Nephron (organoid): ENCODE data around the gene TMEM72.

Experiments used
- H3K27ac Mint-ChIP-seq, 3 experiments: 2 replicates each; pipeline ENCODE4 v1.8.0; 2020; ENCODE audit warnings: mixed read lengths in 3 of 3, mild to moderate bottlenecking in 2 of 3, moderate library complexity in 1 of 3
- H3K27me3 Mint-ChIP-seq: 2 replicates; pipeline ENCODE4 v1.8.0; 2021; ENCODE audit warnings: low read depth, mild to moderate bottlenecking, moderate library complexity, mixed read lengths
- H3K36me3 Mint-ChIP-seq: 2 replicates; pipeline ENCODE4 v1.8.0; 2020; ENCODE audit warnings: low read depth, mixed read lengths
- H3K4me1 Mint-ChIP-seq: 2 replicates; pipeline ENCODE4 v1.8.0; 2020; ENCODE audit warnings: mixed read lengths
- H3K4me3 Mint-ChIP-seq, 3 experiments: 2 replicates each; pipeline ENCODE4 v1.8.0; 2020; ENCODE audit warnings: mild to moderate bottlenecking in 3 of 3, mixed read lengths in 3 of 3, moderate library complexity in 2 of 3
- H3K9me3 Mint-ChIP-seq: 2 replicates; pipeline ENCODE4 v1.8.0; 2020; ENCODE audit warnings: mixed read lengths
- TF ChIP-seq, protein P1 (sequence below), 3 experiments: fragments of 200-600 bp; sonication (generic); IDR thresholded peaks; one replicate each; pipeline ENCODE4 v1.5.0; 2021; ENCODE audit warnings: antibody characterized with exemption in 3 of 3; ENCODE audit not compliant: unreplicated experiment in 3 of 3

Gene TMEM72

DNA sequence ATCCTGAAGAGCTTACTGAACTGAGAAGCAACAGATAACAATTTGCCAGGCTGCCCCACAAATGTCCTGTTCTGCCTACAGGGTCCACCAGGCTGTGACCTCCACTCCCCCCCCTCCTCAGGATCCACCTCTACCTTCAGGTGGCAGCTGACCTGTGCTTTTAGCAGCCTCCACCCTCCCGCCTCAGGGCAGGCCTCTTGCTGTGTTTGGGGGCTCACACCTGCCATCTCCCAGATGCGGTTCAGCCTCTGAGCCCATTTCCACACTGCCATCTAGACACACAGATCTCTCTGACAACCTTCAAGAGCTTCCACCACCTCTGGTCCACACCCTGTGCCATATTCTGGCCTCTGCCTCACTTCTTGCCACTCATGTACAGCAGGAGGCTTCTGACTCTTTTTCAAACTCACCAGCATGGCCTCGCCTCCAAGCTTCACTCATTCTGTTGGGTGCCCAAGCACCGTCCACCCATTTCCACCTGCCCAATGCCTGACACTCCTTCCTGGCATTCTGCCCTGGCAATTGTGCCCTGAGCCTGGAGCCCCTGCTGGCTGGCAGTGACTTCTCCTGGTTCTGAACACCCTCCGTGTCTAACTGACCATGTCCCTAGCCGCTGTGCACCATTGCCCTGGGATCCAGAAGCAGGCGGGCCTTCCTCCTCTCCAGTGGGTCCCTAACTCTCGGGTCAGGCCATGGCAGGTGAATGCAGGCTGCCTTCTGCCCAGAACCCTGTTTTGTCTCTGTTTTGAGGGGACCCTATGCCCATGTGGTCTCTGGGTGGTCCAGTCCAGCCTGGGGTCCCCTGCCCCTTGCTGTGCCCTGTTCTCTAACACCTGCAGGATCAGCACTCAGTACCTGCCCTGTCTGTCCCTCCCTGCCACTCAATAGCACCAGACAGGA is 18.5 kb downstream of the TMEM72 start:
- peaks cover 6% of the 10 kb centered on the region for H3K27me3 Mint-ChIP-seq

DNA sequence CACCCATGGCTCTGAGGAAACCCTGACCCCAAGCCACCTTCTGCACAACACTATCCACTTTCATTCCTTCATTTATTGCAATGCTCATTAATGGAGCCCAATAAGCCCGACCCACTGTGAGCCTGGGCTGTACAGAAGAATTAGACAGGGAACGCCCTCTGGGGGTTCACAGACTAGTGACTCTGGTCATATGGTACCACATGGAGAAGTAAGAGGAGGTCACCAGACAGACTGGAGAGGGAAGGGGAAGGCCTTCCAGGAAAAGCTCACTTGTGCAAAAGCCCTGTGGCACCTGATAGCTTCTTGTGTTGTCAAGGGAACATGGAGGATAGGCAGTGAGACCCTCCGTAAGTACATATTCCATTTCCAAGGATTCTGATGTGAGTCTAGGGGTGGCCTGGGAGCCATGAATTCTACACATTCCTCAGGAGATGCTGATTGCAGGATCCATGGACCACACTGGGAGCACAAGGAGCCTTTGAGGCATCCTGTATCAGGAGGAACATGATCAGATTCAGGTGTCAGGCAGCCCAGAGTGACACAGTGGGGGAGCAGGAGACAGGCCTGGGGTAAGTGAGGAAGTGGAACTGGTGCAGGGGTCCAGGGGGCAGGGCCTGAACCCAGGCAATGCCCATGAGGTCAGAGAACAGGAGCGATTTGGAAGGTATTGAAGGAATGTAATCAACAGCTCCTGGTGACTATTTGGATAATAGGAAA is 19.9 kb downstream of the TMEM72 start:
- peaks cover 21% of the 10 kb centered on the region for H3K4me1 Mint-ChIP-seq
- peaks cover 6% of the 10 kb centered on the region for H3K27me3 Mint-ChIP-seq
- TF ChIP-seq, protein P1, sequence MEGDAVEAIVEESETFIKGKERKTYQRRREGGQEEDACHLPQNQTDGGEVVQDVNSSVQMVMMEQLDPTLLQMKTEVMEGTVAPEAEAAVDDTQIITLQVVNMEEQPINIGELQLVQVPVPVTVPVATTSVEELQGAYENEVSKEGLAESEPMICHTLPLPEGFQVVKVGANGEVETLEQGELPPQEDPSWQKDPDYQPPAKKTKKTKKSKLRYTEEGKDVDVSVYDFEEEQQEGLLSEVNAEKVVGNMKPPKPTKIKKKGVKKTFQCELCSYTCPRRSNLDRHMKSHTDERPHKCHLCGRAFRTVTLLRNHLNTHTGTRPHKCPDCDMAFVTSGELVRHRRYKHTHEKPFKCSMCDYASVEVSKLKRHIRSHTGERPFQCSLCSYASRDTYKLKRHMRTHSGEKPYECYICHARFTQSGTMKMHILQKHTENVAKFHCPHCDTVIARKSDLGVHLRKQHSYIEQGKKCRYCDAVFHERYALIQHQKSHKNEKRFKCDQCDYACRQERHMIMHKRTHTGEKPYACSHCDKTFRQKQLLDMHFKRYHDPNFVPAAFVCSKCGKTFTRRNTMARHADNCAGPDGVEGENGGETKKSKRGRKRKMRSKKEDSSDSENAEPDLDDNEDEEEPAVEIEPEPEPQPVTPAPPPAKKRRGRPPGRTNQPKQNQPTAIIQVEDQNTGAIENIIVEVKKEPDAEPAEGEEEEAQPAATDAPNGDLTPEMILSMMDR (IDR thresholded peaks at IDR 0.05; ENCODE audit: unreplicated experiment in 3 of 3): no peak
- H3K9me3 Mint-ChIP-seq: no peaks in the 10 kb centered on the region
- peaks cover 4% of the 10 kb centered on the region for H3K36me3 Mint-ChIP-seq
- H3K4me3 Mint-ChIP-seq: no peak overlapping the region
- H3K27ac Mint-ChIP-seq: no peak overlapping the region

More for the DNA sequence above, 18.5 kb downstream of the TMEM72 start:
- Mint-ChIP-seq H3K4me3 (no peak overlapping the region), H3K4me1 (peaks cover 9% of the 10 kb centered on the region), H3K9me3 (no peaks in the 10 kb centered on the region), H3K36me3 (peaks cover 4% of the 10 kb centered on the region), H3K27ac (no peak overlapping the region)
- TF ChIP-seq, protein P1 (IDR thresholded peaks at IDR 0.05; ENCODE audit: unreplicated experiment in 3 of 3): no peak

DNA sequence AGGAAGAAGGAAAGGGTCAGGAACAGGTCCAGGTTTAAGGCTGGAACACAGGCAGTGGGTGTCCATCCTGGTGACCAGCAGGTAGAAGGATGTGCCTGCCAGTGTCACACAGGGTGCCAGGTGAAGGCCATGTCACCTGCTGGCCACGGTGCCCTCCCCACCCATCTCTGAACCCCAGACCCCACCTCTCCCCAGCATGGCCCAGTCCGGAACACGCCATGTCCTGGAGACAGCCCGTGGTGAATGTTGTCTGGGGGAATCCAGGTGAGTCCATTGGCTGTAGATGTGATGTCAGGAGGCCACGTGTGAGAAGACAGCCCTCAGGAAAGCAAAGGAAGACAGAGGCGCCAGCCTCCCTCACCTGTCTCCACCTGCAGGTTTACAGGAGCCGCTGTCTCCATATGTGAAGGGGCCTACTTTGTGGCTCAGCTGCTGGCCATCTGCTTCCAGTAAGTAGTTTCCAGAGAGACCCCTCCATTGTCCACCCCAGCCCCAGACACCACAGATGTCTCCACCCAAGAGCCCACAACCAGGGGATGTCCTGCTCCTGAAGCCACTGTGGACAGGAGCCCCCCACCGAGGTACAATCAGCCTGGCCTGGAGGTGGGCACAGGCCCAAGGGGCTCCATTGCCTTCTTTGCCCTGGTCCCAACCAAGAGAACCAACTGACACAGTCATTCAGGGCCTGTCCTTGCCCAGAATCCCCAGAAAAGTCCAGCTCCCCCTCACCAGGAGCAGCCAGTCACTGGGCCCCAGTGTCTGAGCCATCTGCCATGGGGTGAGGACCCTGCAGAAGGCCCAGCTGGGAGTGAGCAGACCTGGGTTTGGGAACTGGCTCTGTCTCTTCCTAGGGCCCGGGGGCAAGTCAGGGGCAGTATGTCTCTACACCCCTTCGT is 20.7 kb downstream of the TMEM72 start:
- H3K9me3 Mint-ChIP-seq: no peaks in the 10 kb centered on the region
- H3K4me1 Mint-ChIP-seq: peaks cover 21% of the 10 kb centered on the region
- H3K27ac Mint-ChIP-seq: no peak overlapping the region
- peaks cover 6% of the 10 kb centered on the region for H3K27me3 Mint-ChIP-seq
- H3K36me3 Mint-ChIP-seq: peaks cover 8% of the 10 kb centered on the region
- TF ChIP-seq, protein P1 (IDR thresholded peaks at IDR 0.05; ENCODE audit: unreplicated experiment in 3 of 3): no peak
- H3K4me3 Mint-ChIP-seq: no peak overlapping the region

DNA sequence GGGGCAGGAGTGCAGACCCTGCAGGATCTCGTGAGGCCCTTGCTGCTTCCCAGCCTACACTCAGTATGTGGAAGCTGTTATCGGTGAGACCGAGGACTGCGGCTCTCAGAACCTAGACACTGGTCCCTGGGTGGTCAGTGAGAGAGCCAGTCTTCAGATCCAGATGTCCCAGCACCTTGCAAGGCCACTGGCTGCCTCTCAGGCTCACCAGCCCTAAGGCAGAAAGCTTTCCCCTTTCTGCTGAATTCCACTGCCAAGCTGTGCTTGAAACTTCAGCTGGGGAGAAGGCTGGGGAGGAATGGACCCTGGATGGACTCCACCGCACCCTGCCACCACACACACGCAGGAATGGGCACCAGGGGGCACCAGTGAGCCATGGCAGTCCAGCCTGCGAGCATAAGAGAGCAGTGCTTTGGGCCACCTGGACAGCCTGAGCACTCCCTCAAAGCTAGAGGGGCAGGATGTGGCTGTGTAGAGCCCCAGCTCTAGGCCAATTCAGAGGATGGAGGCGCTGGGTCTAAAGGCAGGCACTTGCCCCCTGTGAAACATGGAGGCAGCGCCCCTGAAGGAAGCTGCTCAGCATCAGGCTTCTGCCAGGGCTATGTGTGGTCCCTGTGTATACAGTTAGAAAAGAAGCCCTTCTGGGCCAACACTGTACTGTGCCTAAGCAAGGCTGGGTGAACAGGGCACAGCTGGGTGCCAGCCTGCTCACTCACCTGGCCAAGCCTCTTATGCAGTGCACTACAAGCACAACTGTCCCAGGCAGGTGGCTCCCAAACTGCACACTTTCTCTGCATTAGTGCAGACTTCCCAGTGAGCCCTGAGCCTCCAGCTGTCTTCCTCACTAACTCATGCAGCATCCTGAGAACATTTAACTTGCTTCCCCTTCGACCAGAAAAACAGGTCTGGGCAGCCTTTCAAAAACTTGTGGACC is 21.6 kb downstream of the TMEM72 start:
- no peak overlapping the region for H3K27ac Mint-ChIP-seq
- peaks cover 6% of the 10 kb centered on the region for H3K27me3 Mint-ChIP-seq
- peaks cover 8% of the 10 kb centered on the region for H3K36me3 Mint-ChIP-seq
- no peak overlapping the region for H3K4me3 Mint-ChIP-seq
- H3K4me1 Mint-ChIP-seq: peaks cover 24% of the 10 kb centered on the region
- TF ChIP-seq, protein P1 (IDR thresholded peaks at IDR 0.05; ENCODE audit: unreplicated experiment in 3 of 3): peak; percentile 87 to 95 (median 89)
- H3K9me3 Mint-ChIP-seq: no peaks in the 10 kb centered on the region
